OCI-LY7 (cell line): ENCODE measurements around the gene CEP68.

Experiments used
- EZH2phosphoT487 ChIP-seq: fragments of 200-600 bp; sonication (generic); IDR thresholded peaks from 2 replicates; pipeline ENCODE4 v1.6.1; 2018; ENCODE audit warnings: low read depth, borderline replicate concordance, mild to moderate bottlenecking, mixed run types, antibody characterized with exemption, low read length, moderate library complexity, mixed read lengths
- TF ChIP-seq, protein P1 (sequence below): fragments of 200-600 bp; sonication (generic); conservative IDR thresholded peaks from 2 replicates; pipeline ENCODE4 v1.5.1; 2014; ENCODE audit warnings: mild to moderate bottlenecking, antibody characterized with exemption, low read length, moderate library complexity, mixed read lengths

DNA sequence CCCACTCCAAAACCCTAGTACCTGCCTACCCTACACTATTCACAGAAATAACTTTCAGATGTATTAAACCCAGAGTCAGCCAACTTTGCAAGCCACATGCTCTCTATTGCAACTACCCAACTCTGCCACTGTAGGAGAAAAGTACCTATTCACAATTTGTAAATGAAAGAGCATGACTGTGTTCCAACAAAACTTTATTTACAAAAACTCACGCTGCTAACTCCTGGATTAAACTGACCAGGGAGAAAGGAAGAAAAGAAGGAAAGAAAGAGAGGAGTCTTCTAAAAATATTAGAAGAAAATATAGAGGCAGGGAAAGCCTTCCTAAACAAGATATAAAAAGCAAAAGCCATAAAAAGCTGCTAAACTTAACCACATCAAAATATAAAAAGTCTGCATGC, 42.4 kb upstream of the CEP68 start:
- TF ChIP-seq, protein P1, sequence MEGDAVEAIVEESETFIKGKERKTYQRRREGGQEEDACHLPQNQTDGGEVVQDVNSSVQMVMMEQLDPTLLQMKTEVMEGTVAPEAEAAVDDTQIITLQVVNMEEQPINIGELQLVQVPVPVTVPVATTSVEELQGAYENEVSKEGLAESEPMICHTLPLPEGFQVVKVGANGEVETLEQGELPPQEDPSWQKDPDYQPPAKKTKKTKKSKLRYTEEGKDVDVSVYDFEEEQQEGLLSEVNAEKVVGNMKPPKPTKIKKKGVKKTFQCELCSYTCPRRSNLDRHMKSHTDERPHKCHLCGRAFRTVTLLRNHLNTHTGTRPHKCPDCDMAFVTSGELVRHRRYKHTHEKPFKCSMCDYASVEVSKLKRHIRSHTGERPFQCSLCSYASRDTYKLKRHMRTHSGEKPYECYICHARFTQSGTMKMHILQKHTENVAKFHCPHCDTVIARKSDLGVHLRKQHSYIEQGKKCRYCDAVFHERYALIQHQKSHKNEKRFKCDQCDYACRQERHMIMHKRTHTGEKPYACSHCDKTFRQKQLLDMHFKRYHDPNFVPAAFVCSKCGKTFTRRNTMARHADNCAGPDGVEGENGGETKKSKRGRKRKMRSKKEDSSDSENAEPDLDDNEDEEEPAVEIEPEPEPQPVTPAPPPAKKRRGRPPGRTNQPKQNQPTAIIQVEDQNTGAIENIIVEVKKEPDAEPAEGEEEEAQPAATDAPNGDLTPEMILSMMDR: no peak
- TF ChIP-seq EZH2phosphoT487: no peak
